Left renal pelvis (tissue), 4 donors: ENCODE results near the gene CASP14. TPM values are rescaled to one million over a fixed set of nuclear protein-coding genes. Genes with fewer than 3 reads are reported as not detected.

Experiments used
- polyA plus RNA-seq, 4 donors: library from polyadenylated mRNA; unstranded; fragments of 120-200 nt; gene quantifications; one replicate each; pipeline ENCODE4 v1.2.1, GENCODE V29; 2013; ENCODE audit not compliant: insufficient read length in 4 of 4

Gene CASP14
- polyA plus RNA-seq, 4 donors = 0.08 TPM; not detected in 3

Other genes starting within 250 kb of the CASP14 start
- gene OR7A5, start 214.3 kb upstream of the CASP14 start, polyA plus RNA-seq = not detected
- under 1 TPM; 0.07 to 0.59 (median 0.18) TPM for gene OR7C1, start 214.3 kb upstream of the CASP14 start, polyA plus RNA-seq
- gene OR7A10, start 200.6 kb upstream of the CASP14 start, polyA plus RNA-seq = not detected
- under 1 TPM in 2 of 4 donors, not detected in 2; 0.06 TPM for gene OR7A17, start 163.3 kb upstream of the CASP14 start, polyA plus RNA-seq
- not detected for gene OR7C2, start 108.0 kb upstream of the CASP14 start, polyA plus RNA-seq
- under 1 TPM; 0.27 to 0.89 (median 0.60) TPM for gene SLC1A6, start 69.6 kb upstream of the CASP14 start, polyA plus RNA-seq
- under 1 TPM in 3 of 4 donors, not detected in 1; 0.03 to 0.14 (median 0.06) TPM for gene OR1I1, start 32.7 kb downstream of the CASP14 start, polyA plus RNA-seq
- 10 to 100 TPM; 13.9 to 34.4 (median 21.2) TPM for gene SYDE1, start 57.9 kb downstream of the CASP14 start, polyA plus RNA-seq
- gene NOTCH3, start 151.5 kb downstream of the CASP14 start, polyA plus RNA-seq = 100 to 1,000 TPM in 2 of 4 donors, 10 to 100 TPM in 2; 77.5 to 122 (median 103) TPM
- 1 to 10 TPM; 1.9 to 5.9 (median 5.3) TPM for gene EPHX3, start 183.0 kb downstream of the CASP14 start, polyA plus RNA-seq